Astrocyte (in vitro differentiated cells and primary cell): Measurements from ENCODE around the gene CASKIN2.

ENCODE experiments used
- EZH2 ChIP-seq: IDR thresholded peaks from 2 replicates; pipeline ENCODE4 v1.6.1; 2012; ENCODE audit warnings: mild to moderate bottlenecking, low read length, inconsistent platforms; ENCODE audit not compliant: insufficient read depth
- TF ChIP-seq, protein P1 (sequence below): IDR thresholded peaks from 2 replicates; pipeline ENCODE4 v1.5.1; 2011; ENCODE audit warnings: low read depth, mild to moderate bottlenecking, inconsistent platforms, low read length, moderate library complexity; ENCODE audit not compliant: insufficient read depth

GRCh38 chr17:75516619-75517296, 1.4 kb upstream of the CASKIN2 start:
- TF ChIP-seq, protein P1, sequence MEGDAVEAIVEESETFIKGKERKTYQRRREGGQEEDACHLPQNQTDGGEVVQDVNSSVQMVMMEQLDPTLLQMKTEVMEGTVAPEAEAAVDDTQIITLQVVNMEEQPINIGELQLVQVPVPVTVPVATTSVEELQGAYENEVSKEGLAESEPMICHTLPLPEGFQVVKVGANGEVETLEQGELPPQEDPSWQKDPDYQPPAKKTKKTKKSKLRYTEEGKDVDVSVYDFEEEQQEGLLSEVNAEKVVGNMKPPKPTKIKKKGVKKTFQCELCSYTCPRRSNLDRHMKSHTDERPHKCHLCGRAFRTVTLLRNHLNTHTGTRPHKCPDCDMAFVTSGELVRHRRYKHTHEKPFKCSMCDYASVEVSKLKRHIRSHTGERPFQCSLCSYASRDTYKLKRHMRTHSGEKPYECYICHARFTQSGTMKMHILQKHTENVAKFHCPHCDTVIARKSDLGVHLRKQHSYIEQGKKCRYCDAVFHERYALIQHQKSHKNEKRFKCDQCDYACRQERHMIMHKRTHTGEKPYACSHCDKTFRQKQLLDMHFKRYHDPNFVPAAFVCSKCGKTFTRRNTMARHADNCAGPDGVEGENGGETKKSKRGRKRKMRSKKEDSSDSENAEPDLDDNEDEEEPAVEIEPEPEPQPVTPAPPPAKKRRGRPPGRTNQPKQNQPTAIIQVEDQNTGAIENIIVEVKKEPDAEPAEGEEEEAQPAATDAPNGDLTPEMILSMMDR: no peak
- no peak for TF ChIP-seq EZH2
